Measurements from ENCODE around the gene PAWR.

The PAWR gene

DNA sequence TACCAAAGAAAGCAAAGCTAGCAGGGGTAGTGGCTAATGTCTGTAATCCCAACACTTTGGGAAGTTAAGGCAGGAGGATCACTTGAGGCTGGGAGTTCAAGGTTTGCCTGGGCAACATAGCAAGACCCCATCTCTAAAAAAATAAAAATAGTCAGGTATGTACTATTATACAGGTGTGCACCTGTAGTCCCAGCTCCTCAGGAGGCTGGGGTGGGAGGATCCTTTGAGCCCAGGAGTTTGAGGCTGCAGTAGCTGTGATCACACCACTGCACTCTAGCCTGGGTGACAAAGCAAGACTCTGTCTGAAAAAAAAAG lies 142.2 kb downstream of the PAWR start:
- H3K4me1 ChIP-seq (ENCODE audit: control insufficient read depth, insufficient read depth, low read length): no peaks in the 10 kb centered on the region
- CTCF ChIA-PET: interaction anchor here (0.7 to 2.0 kb wide), 10 partner anchors 15 to 183 kb away, joined by 3 to 9 read pairs (median 4); no protein-coding TSS in a partner anchor
- POLR2A ChIA-PET: interaction anchor here (0.8 kb wide), 1 partner anchor 113 kb away, joined by 4 read pairs; no protein-coding TSS in a partner anchor
- H3K36me3 ChIP-seq (ENCODE audit: control insufficient read depth in 2 of 2, insufficient read depth in 1 of 2, low read length in 2 of 2): peaks cover 0 to 18% of the 10 kb centered on the region in 2 experiments; a peak in 1 of 3 replicates
- H3K9me3 ChIP-seq (ENCODE audit: control insufficient read depth, insufficient read depth, low read depth, low read length): no peaks in the 10 kb centered on the region
- H3K4me3 ChIP-seq (ENCODE audit: low read depth, low read length): no peak overlapping the region
- H3K27ac ChIP-seq (ENCODE audit: extremely low read depth, low read depth, low read length): no peak overlapping the region
- TF ChIP-seq ZNF76 (tag by site-specific recombination; IDR thresholded peaks at IDR 0.05; ENCODE audit: borderline replicate concordance, low read depth) (no peak), ZNF121 (tag by site-specific recombination; IDR thresholded peaks at IDR 0.05) (peak; percentile 58; the same call in 1 of the 2 replicates)

DNA sequence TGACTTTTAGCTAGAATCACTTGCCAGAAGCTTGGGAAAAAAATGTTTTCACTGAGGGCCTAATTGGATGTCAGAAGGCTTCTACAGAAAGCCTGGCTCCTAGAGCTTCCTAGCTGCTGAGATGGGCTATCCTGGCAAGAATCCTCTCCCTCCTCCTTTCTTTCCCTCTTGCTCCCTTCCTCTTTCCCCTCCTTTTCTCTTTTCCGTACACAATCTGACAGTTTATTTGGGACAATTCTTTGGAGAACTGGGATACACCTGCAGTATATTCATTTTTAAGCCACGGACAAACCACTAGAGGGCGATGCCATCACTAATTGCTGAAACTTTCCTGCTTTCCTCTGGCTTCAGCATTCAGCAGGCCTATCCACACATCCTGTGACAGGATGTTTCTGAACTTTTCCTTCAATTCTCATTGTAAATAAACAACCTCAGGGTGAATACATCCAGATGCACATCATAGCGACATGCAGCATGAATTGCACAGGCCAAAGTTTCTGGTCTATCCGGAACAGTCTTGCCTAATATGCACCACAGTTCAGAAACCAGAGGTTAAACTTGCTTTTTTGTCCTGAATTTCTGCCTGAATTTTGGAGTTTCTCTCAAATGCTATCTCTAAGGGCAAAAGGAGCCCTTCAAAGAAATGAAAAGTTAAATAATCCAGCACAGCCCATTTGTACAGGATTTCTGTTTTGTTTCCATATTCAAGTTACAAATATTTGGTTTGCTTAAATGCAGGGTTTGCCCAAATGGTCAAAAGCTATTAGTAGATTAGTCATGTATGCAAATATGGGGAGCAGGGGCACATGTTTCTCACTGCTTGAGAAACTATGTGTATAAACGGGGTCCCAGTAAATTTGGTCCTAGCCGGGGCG lies 142.8 kb downstream of the PAWR start:
- peaks cover 0 to 13% of the 10 kb centered on the region in 2 experiments; a peak in 1 of 3 replicates for H3K36me3 ChIP-seq (ENCODE audit: control insufficient read depth in 2 of 2, insufficient read depth in 1 of 2, low read length in 2 of 2)
- H3K27ac ChIP-seq (ENCODE audit: extremely low read depth, low read depth, low read length): no peak overlapping the region; the same call in 1 of the 2 replicates
- no peaks in the 10 kb centered on the region for H3K9me3 ChIP-seq (ENCODE audit: control insufficient read depth, insufficient read depth, low read depth, low read length)
- TF ChIP-seq ZNF146 (tag by site-specific recombination; IDR thresholded peaks at IDR 0.05) (no peak), PRDM1 (tag by site-specific recombination; IDR thresholded peaks at IDR 0.05) (peak; percentile 58), KLF7 (tag by site-specific recombination; IDR thresholded peaks at IDR 0.05; ENCODE audit: borderline replicate concordance) (no peak), ZNF366 (tag by site-specific recombination; conservative IDR thresholded peaks at IDR 0.05) (peak; percentile 42; the same call in 1 of the 2 replicates), ZNF654 (tag by site-specific recombination; IDR thresholded peaks at IDR 0.05; ENCODE audit: low read depth) (peak; percentile 71), EGR2 (tag by site-specific recombination; IDR thresholded peaks at IDR 0.05; ENCODE audit: low read depth) (no peak), ZNF2 (tag by site-specific recombination; IDR thresholded peaks at IDR 0.05) (peak; percentile 36; the same call in 1 of the 2 replicates), ZNF157 (tag by site-specific recombination; IDR thresholded peaks at IDR 0.05) (no peak), ZFP69B (tag by site-specific recombination; IDR thresholded peaks at IDR 0.05) (no peak), TRIM28 (IDR thresholded peaks at IDR 0.05; ENCODE audit: borderline replicate concordance, low read length) (no peak), ZNF324 (tag by site-specific recombination; IDR thresholded peaks at IDR 0.05) (no peak)
- TF ChIP-seq, protein P1, sequence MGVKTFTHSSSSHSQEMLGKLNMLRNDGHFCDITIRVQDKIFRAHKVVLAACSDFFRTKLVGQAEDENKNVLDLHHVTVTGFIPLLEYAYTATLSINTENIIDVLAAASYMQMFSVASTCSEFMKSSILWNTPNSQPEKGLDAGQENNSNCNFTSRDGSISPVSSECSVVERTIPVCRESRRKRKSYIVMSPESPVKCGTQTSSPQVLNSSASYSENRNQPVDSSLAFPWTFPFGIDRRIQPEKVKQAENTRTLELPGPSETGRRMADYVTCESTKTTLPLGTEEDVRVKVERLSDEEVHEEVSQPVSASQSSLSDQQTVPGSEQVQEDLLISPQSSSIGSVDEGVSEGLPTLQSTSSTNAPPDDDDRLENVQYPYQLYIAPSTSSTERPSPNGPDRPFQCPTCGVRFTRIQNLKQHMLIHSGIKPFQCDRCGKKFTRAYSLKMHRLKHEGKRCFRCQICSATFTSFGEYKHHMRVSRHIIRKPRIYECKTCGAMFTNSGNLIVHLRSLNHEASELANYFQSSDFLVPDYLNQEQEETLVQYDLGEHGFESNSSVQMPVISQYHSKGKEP (tag by site-specific recombination; IDR thresholded peaks at IDR 0.05): no peak
- TF ChIP-seq, protein P2, sequence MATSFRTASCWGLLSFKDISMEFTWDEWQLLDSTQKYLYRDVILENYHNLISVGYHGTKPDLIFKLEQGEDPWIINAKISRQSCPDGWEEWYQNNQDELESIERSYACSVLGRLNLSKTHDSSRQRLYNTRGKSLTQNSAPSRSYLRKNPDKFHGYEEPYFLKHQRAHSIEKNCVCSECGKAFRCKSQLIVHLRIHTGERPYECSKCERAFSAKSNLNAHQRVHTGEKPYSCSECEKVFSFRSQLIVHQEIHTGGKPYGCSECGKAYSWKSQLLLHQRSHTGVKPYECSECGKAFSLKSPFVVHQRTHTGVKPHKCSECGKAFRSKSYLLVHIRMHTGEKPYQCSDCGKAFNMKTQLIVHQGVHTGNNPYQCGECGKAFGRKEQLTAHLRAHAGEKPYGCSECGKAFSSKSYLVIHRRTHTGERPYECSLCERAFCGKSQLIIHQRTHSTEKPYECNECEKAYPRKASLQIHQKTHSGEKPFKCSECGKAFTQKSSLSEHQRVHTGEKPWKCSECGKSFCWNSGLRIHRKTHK (tag by site-specific recombination; IDR thresholded peaks at IDR 0.05): no peak
- TF ChIP-seq, protein P3, sequence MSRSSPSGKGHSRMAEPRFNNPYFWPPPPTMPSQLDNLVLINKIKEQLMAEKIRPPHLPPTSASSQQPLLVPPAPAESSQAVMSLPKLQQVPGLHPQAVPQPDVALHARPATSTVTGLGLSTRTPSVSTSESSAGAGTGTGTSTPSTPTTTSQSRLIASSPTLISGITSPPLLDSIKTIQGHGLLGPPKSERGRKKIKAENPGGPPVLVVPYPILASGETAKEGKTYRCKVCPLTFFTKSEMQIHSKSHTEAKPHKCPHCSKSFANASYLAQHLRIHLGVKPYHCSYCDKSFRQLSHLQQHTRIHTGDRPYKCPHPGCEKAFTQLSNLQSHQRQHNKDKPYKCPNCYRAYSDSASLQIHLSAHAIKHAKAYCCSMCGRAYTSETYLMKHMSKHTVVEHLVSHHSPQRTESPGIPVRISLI (tag by site-specific recombination; IDR thresholded peaks at IDR 0.05): 0 out of 2 replicates have a peak, but pooled peaks have one; percentile 41
- TF ChIP-seq, protein P4, sequence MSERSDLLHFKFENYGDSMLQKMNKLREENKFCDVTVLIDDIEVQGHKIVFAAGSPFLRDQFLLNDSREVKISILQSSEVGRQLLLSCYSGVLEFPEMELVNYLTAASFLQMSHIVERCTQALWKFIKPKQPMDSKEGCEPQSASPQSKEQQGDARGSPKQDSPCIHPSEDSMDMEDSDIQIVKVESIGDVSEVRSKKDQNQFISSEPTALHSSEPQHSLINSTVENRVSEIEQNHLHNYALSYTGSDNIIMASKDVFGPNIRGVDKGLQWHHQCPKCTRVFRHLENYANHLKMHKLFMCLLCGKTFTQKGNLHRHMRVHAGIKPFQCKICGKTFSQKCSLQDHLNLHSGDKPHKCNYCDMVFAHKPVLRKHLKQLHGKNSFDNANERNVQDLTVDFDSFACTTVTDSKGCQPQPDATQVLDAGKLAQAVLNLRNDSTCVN (tag by site-specific recombination; optimal IDR thresholded peaks at IDR 0.05): no peak
- TF ChIP-seq, protein P5, sequence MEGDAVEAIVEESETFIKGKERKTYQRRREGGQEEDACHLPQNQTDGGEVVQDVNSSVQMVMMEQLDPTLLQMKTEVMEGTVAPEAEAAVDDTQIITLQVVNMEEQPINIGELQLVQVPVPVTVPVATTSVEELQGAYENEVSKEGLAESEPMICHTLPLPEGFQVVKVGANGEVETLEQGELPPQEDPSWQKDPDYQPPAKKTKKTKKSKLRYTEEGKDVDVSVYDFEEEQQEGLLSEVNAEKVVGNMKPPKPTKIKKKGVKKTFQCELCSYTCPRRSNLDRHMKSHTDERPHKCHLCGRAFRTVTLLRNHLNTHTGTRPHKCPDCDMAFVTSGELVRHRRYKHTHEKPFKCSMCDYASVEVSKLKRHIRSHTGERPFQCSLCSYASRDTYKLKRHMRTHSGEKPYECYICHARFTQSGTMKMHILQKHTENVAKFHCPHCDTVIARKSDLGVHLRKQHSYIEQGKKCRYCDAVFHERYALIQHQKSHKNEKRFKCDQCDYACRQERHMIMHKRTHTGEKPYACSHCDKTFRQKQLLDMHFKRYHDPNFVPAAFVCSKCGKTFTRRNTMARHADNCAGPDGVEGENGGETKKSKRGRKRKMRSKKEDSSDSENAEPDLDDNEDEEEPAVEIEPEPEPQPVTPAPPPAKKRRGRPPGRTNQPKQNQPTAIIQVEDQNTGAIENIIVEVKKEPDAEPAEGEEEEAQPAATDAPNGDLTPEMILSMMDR (tag by site-specific recombination; IDR thresholded peaks at IDR 0.05): peak; percentile 56
- H3K4me1 ChIP-seq (ENCODE audit: control insufficient read depth, insufficient read depth, low read length): no peaks in the 10 kb centered on the region
- CTCF ChIA-PET: interaction anchor here (0.6 to 2.0 kb wide), 20 partner anchors 9 to 386 kb away, joined by 3 to 13 read pairs (median 4); no protein-coding TSS in a partner anchor
- POLR2A ChIA-PET: interaction anchor here (0.8 to 1.8 kb wide), 4 partner anchors 15 to 143 kb away, joined by 4 to 13 read pairs (median 6); partner anchors contain the start of gene PAWR
- no peak overlapping the region for H3K4me3 ChIP-seq (ENCODE audit: low read depth, low read length)
